ENCODE results near the gene SPA17. TPM values are rescaled to one million over a fixed set of nuclear protein-coding genes. Genes with fewer than 3 reads are reported as not detected.

SPA17 gene
- total and polyA plus RNA-seq, 7 donors: 0.32 to 3.6 (median 0.91) TPM

GRCh38 chr11:124712392-124712791 is 38.7 kb downstream of the SPA17 start:
- Histone ChIP-seq H3K9me3 (no peaks in the 10 kb centered on the region), H3K27me3 (ENCODE audit: insufficient read depth in 3 of 3, low read length in 2 of 3) (peaks cover 0 to 26% (median 0%) of the 10 kb centered on the region in 3 donors), H3K36me3 (ENCODE audit: insufficient read depth in 1 of 2, low read depth in 1 of 2) (no peaks in the 10 kb centered on the region), H3K4me1 (no peaks in the 10 kb centered on the region), H3K4me3 (no peak overlapping the region), H3K27ac (no peak overlapping the region)
- intact Hi-C loops (cut with DNase I): no loop called here
- TF ChIP-seq CTCF (IDR thresholded peaks at IDR 0.05): no peak
- ATAC-seq: no peak
- WGBS, 3 donors: 84 to 86% (median 85%) methylated on average over 3 of the region's 3 CpGs
- DNase-seq: no peak

GRCh38 chr11:124716591-124716990 is 42.9 kb downstream of the SPA17 start:
- no peaks in the 10 kb centered on the region for H3K9me3 ChIP-seq
- no peak for TF ChIP-seq CTCF (IDR thresholded peaks at IDR 0.05)
- no peak overlapping the region for H3K27ac ChIP-seq
- ATAC-seq (no peak), DNase-seq (no peak)
- no peak overlapping the region for H3K4me3 ChIP-seq
- peaks cover 0 to 59% (median 0%) of the 10 kb centered on the region in 3 donors for H3K27me3 ChIP-seq (ENCODE audit: insufficient read depth in 3 of 3, low read length in 2 of 3)
- WGBS, 3 donors: 68 to 73% (median 70%) methylated on average over 3 of the region's 3 CpGs
- intact Hi-C loops (cut with DNase I): no loop called here
- H3K36me3 ChIP-seq (ENCODE audit: insufficient read depth in 1 of 2, low read depth in 1 of 2): no peaks in the 10 kb centered on the region
- H3K4me1 ChIP-seq: no peaks in the 10 kb centered on the region

GRCh38 chr11:124717421-124717785 is 43.7 kb downstream of the SPA17 start:
- 38 to 48% (median 45%) methylated on average over 7 of the region's 7 CpGs for WGBS, 3 donors
- peak overlapping the region; percentile 61 for H3K4me3 ChIP-seq
- H3K27ac ChIP-seq: no peak overlapping the region
- intact Hi-C loops (cut with DNase I): no loop called here
- no peak for ATAC-seq
- no peak for DNase-seq
- H3K9me3 ChIP-seq: no peaks in the 10 kb centered on the region
- no peaks in the 10 kb centered on the region for H3K36me3 ChIP-seq (ENCODE audit: insufficient read depth in 1 of 2, low read depth in 1 of 2)
- no peaks in the 10 kb centered on the region for H3K4me1 ChIP-seq
- TF ChIP-seq CTCF (IDR thresholded peaks at IDR 0.05): no peak
- H3K27me3 ChIP-seq (ENCODE audit: insufficient read depth in 3 of 3, low read length in 2 of 3): peaks cover 0 to 59% (median 3%) of the 10 kb centered on the region in 3 donors

GRCh38 chr11:124717786-124718651 is 44.3 kb downstream of the SPA17 start:
- WGBS, 3 donors: 1% methylated on average over 41 to 45 of the region's 45 CpGs
- Histone ChIP-seq H3K27me3 (ENCODE audit: insufficient read depth in 3 of 3, low read length in 2 of 3) (peaks cover 0 to 63% (median 3%) of the 10 kb centered on the region in 3 donors), H3K27ac (no peak overlapping the region), H3K36me3 (ENCODE audit: insufficient read depth in 1 of 2, low read depth in 1 of 2) (no peaks in the 10 kb centered on the region), H3K4me3 (peak overlapping the region; percentile 61), H3K4me1 (no peaks in the 10 kb centered on the region), H3K9me3 (no peaks in the 10 kb centered on the region)
- TF ChIP-seq CTCF (IDR thresholded peaks at IDR 0.05): no peak
- intact Hi-C loops (cut with DNase I): no loop called here
- peak in 3 of 4 donors; percentile 19 to 63 (median 37) for ATAC-seq
- DNase-seq: peak; percentile 37 to 62

Measured in psoas muscle (tissue), 8 donors.